ENCODE results near the gene MYCBP2.
A peak's percentile ranks its signal among the peaks of the same experiment; 100 is the strongest.

The MYCBP2 gene

GRCh38 chr13:77048681-77049080 lies 278.2 kb downstream of the MYCBP2 start:
- H3K9me3 ChIP-seq (replicated peaks in 1 of 2; ENCODE audit: control insufficient read depth in 2 of 2, insufficient read depth in 1 of 2, low read depth in 1 of 2, low read length in 2 of 2): peaks cover 0 to 21% of the 10 kb centered on the region in 2 donors
- peak overlapping the region; percentile 64 for H3K27ac ChIP-seq (replicated peaks; ENCODE audit: low read length)
- DNase-seq (ENCODE audit: low spot score): peak; percentile 37
- no peak overlapping the region for H2BK15ac ChIP-seq (ENCODE audit: low read length)
- no peak overlapping the region for H4K8ac ChIP-seq (ENCODE audit: low read depth, low read length)
- H3K23ac ChIP-seq (ENCODE audit: low read depth, low read length, poor library complexity): no peak overlapping the region
- peaks cover 2 to 58% of the 10 kb centered on the region in 2 donors for H3K36me3 ChIP-seq (replicated peaks in 1 of 2; ENCODE audit: control insufficient read depth in 2 of 2, insufficient read depth in 2 of 2, low read length in 2 of 2)
- H2AK5ac ChIP-seq (ENCODE audit: low read depth, low read length): no peak overlapping the region
- H3K4me3 ChIP-seq (ENCODE audit: low read length in 2 of 2): no peak overlapping the region
- peaks cover 3 to 12% of the 10 kb centered on the region in 2 donors for H3K4me1 ChIP-seq (ENCODE audit: control insufficient read depth in 2 of 2, insufficient read depth in 1 of 2, low read depth in 1 of 2, low read length in 2 of 2)
- H2BK120ac ChIP-seq (ENCODE audit: low read depth, low read length): no peak overlapping the region
- no peak overlapping the region for H3K9ac ChIP-seq (ENCODE audit: low read depth, low read length, poor library complexity)
- H2AFZ ChIP-seq (ENCODE audit: low read length): peak overlapping the region; percentile 60
- H3K18ac ChIP-seq (ENCODE audit: low read length): no peak overlapping the region
- H3K4me2 ChIP-seq (ENCODE audit: insufficient read depth, low read length, poor library complexity, severe bottlenecking): no peak overlapping the region
- H2BK5ac ChIP-seq (ENCODE audit: low read length): no peak overlapping the region
- H3K4ac ChIP-seq (ENCODE audit: low read length): no peak overlapping the region
- no peak overlapping the region for H4K91ac ChIP-seq (ENCODE audit: low read depth, low read length, poor library complexity)
- no peak overlapping the region for H2BK12ac ChIP-seq (ENCODE audit: low read length)
- no CpG with 5 or more reads among the region's 4 CpGs for WGBS, 2 donors (ENCODE audit: extremely low coverage in 2 of 2, insufficient read length in 2 of 2, insufficient replicate concordance in 1 of 2)
- peaks cover 0 to 2% (median 0%) of the 10 kb centered on the region in 3 experiments for H3K27me3 ChIP-seq (ENCODE audit: control insufficient read depth in 3 of 3, insufficient read depth in 3 of 3, low read depth in 1 of 3, low read length in 3 of 3)
- H3K14ac ChIP-seq (ENCODE audit: low read length): no peak overlapping the region
- no peaks in the 10 kb centered on the region for H3K79me1 ChIP-seq (ENCODE audit: low read depth, low read length)

GRCh38 chr13:77047649-77048343 lies 279.1 kb downstream of the MYCBP2 start:
- Histone ChIP-seq H3K27ac (replicated peaks; ENCODE audit: low read length) (peak overlapping the region; percentile 64), H3K79me1 (ENCODE audit: low read depth, low read length) (no peaks in the 10 kb centered on the region), H3K4me2 (ENCODE audit: insufficient read depth, low read length, poor library complexity, severe bottlenecking) (peak overlapping the region; percentile 49), H3K18ac (ENCODE audit: low read length) (no peak overlapping the region), H2BK12ac (ENCODE audit: low read length) (no peak overlapping the region), H4K8ac (ENCODE audit: low read depth, low read length) (no peak overlapping the region), H2BK120ac (ENCODE audit: low read depth, low read length) (no peak overlapping the region), H3K27me3 (ENCODE audit: control insufficient read depth in 3 of 3, insufficient read depth in 3 of 3, low read depth in 1 of 3, low read length in 3 of 3) (peaks cover 0 to 2% (median 0%) of the 10 kb centered on the region in 3 experiments), H4K91ac (ENCODE audit: low read depth, low read length, poor library complexity) (no peak overlapping the region), H3K4me1 (ENCODE audit: control insufficient read depth in 2 of 2, insufficient read depth in 1 of 2, low read depth in 1 of 2, low read length in 2 of 2) (peaks cover 3 to 12% of the 10 kb centered on the region in 2 donors), H2AFZ (ENCODE audit: low read length) (no peak overlapping the region), H3K9ac (ENCODE audit: low read depth, low read length, poor library complexity) (no peak overlapping the region), H3K4me3 (ENCODE audit: low read length in 2 of 2) (no peak overlapping the region), H3K4ac (ENCODE audit: low read length) (no peak overlapping the region), H2AK5ac (ENCODE audit: low read depth, low read length) (no peak overlapping the region), H3K14ac (ENCODE audit: low read length) (no peak overlapping the region), H3K23ac (ENCODE audit: low read depth, low read length, poor library complexity) (no peak overlapping the region), H2BK15ac (ENCODE audit: low read length) (no peak overlapping the region), H3K9me3 (replicated peaks in 1 of 2; ENCODE audit: control insufficient read depth in 2 of 2, insufficient read depth in 1 of 2, low read depth in 1 of 2, low read length in 2 of 2) (peaks cover 0 to 21% of the 10 kb centered on the region in 2 donors), H2BK5ac (ENCODE audit: low read length) (no peak overlapping the region), H3K36me3 (replicated peaks in 1 of 2; ENCODE audit: control insufficient read depth in 2 of 2, insufficient read depth in 2 of 2, low read length in 2 of 2) (peaks cover 2 to 58% of the 10 kb centered on the region in 2 donors)
- DNase-seq (ENCODE audit: low spot score): peak; percentile 62
- no CpG with 5 or more reads among the region's 8 CpGs for WGBS, 2 donors (ENCODE audit: extremely low coverage in 2 of 2, insufficient read length in 2 of 2, insufficient replicate concordance in 1 of 2)

- WGBS, 2 donors (ENCODE audit: extremely low coverage in 2 of 2, insufficient read length in 2 of 2, insufficient replicate concordance in 1 of 2): no CpG with 5 or more reads among the region's 5 CpGs
- Histone ChIP-seq H3K4me1 (ENCODE audit: control insufficient read depth in 2 of 2, insufficient read depth in 1 of 2, low read depth in 1 of 2, low read length in 2 of 2) (peaks cover 0 to 6% of the 10 kb centered on the region in 2 donors), H4K91ac (ENCODE audit: low read depth, low read length, poor library complexity) (no peak overlapping the region), H2BK5ac (ENCODE audit: low read length) (no peak overlapping the region), H4K8ac (ENCODE audit: low read depth, low read length) (no peak overlapping the region), H2BK120ac (ENCODE audit: low read depth, low read length) (no peak overlapping the region), H2BK12ac (ENCODE audit: low read length) (no peak overlapping the region), H2BK15ac (ENCODE audit: low read length) (no peak overlapping the region), H3K79me1 (ENCODE audit: low read depth, low read length) (no peaks in the 10 kb centered on the region), H3K27ac (replicated peaks; ENCODE audit: low read length) (no peak overlapping the region), H3K4ac (ENCODE audit: low read length) (no peak overlapping the region), H3K18ac (ENCODE audit: low read length) (no peak overlapping the region), H3K9ac (ENCODE audit: low read depth, low read length, poor library complexity) (no peak overlapping the region), H3K36me3 (replicated peaks in 1 of 2; ENCODE audit: control insufficient read depth in 2 of 2, insufficient read depth in 2 of 2, low read length in 2 of 2) (peaks cover 0 to 20% of the 10 kb centered on the region in 2 donors), H3K4me2 (ENCODE audit: insufficient read depth, low read length, poor library complexity, severe bottlenecking) (no peak overlapping the region), H3K14ac (ENCODE audit: low read length) (no peak overlapping the region), H3K4me3 (ENCODE audit: low read length in 2 of 2) (no peak overlapping the region), H2AFZ (ENCODE audit: low read length) (no peak overlapping the region), H3K27me3 (ENCODE audit: control insufficient read depth in 3 of 3, insufficient read depth in 3 of 3, low read depth in 1 of 3, low read length in 3 of 3) (peaks cover 0 to 2% (median 0%) of the 10 kb centered on the region in 3 experiments), H3K23ac (ENCODE audit: low read depth, low read length, poor library complexity) (no peak overlapping the region), H3K9me3 (replicated peaks in 1 of 2; ENCODE audit: control insufficient read depth in 2 of 2, insufficient read depth in 1 of 2, low read depth in 1 of 2, low read length in 2 of 2) (peaks cover 1 to 4% of the 10 kb centered on the region in 2 donors), H2AK5ac (ENCODE audit: low read depth, low read length) (no peak overlapping the region)
- no peak for DNase-seq (ENCODE audit: low spot score)
Measured at GRCh38 chr13:77042566-77043177, 284.2 kb downstream of the MYCBP2 start.

GRCh38 chr13:77040835-77041234 lies 286.1 kb downstream of the MYCBP2 start:
- H3K27ac ChIP-seq (replicated peaks; ENCODE audit: low read length): no peak overlapping the region
- no CpG with 5 or more reads among the region's 9 CpGs for WGBS, 2 donors (ENCODE audit: extremely low coverage in 2 of 2, insufficient read length in 2 of 2, insufficient replicate concordance in 1 of 2)

More at GRCh38 chr13:77040835-77041234, 286.1 kb downstream of the MYCBP2 start:
- Histone ChIP-seq H3K23ac (ENCODE audit: low read depth, low read length, poor library complexity) (no peak overlapping the region), H3K18ac (ENCODE audit: low read length) (peak overlapping the region; percentile 24), H3K14ac (ENCODE audit: low read length) (no peak overlapping the region), H3K9ac (ENCODE audit: low read depth, low read length, poor library complexity) (no peak overlapping the region), H2AK5ac (ENCODE audit: low read depth, low read length) (no peak overlapping the region), H2BK15ac (ENCODE audit: low read length) (no peak overlapping the region), H4K8ac (ENCODE audit: low read depth, low read length) (no peak overlapping the region), H2AFZ (ENCODE audit: low read length) (no peak overlapping the region), H2BK12ac (ENCODE audit: low read length) (no peak overlapping the region), H3K4ac (ENCODE audit: low read length) (no peak overlapping the region), H3K4me2 (ENCODE audit: insufficient read depth, low read length, poor library complexity, severe bottlenecking) (no peak overlapping the region), H2BK5ac (ENCODE audit: low read length) (no peak overlapping the region), H3K27me3 (ENCODE audit: control insufficient read depth in 3 of 3, insufficient read depth in 3 of 3, low read depth in 1 of 3, low read length in 3 of 3) (no peaks in the 10 kb centered on the region), H3K4me3 (ENCODE audit: low read length in 2 of 2) (peak overlapping the region in 1 of 2 donors; percentile 29), H4K91ac (ENCODE audit: low read depth, low read length, poor library complexity) (no peak overlapping the region), H3K4me1 (ENCODE audit: control insufficient read depth in 2 of 2, insufficient read depth in 1 of 2, low read depth in 1 of 2, low read length in 2 of 2) (no peaks in the 10 kb centered on the region), H3K36me3 (replicated peaks in 1 of 2; ENCODE audit: control insufficient read depth in 2 of 2, insufficient read depth in 2 of 2, low read length in 2 of 2) (peaks cover 0 to 11% of the 10 kb centered on the region in 2 donors), H3K9me3 (replicated peaks in 1 of 2; ENCODE audit: control insufficient read depth in 2 of 2, insufficient read depth in 1 of 2, low read depth in 1 of 2, low read length in 2 of 2) (peaks cover 0 to 1% of the 10 kb centered on the region in 2 donors), H2BK120ac (ENCODE audit: low read depth, low read length) (no peak overlapping the region), H3K79me1 (ENCODE audit: low read depth, low read length) (no peaks in the 10 kb centered on the region)
- DNase-seq (ENCODE audit: low spot score): no peak

All from neuronal stem cell (in vitro differentiated cells).